Subcutaneous abdominal adipose tissue (tissue), 5 donors: Measurements from ENCODE around the gene ARID4B.

Experiments used
- H3K27ac ChIP-seq: one replicate; pipeline ENCODE4 v1.7.0; 2013; ENCODE audit warnings: low read depth, mild to moderate bottlenecking, inconsistent platforms, low read length, moderate library complexity
- H3K27me3 ChIP-seq, 5 donors: one replicate each; pipeline ENCODE4 v1.7.0; 2013; ENCODE audit warnings: low read length in 5 of 5, inconsistent platforms in 1 of 5; ENCODE audit not compliant: control insufficient read depth in 5 of 5, insufficient read depth in 4 of 5
- H3K36me3 ChIP-seq, 5 donors: one replicate each; pipeline ENCODE4 v1.7.0; 2013; ENCODE audit warnings: low read length in 5 of 5; ENCODE audit not compliant: control insufficient read depth in 5 of 5, insufficient read depth in 5 of 5
- H3K4me1 ChIP-seq, 5 donors: one replicate each; pipeline ENCODE4 v1.7.0; 2013; ENCODE audit warnings: low read length in 5 of 5, mild to moderate bottlenecking in 3 of 5, moderate library complexity in 1 of 5; ENCODE audit not compliant: control insufficient read depth in 5 of 5, insufficient read depth in 5 of 5
- H3K4me3 ChIP-seq, 5 donors: one replicate each; pipeline ENCODE4 v1.7.0; 2013; ENCODE audit warnings: low read length in 5 of 5, low read depth in 1 of 5
- H3K9ac ChIP-seq, 5 donors: one replicate each; pipeline ENCODE4 v1.7.0; 2013; ENCODE audit warnings: low read length in 5 of 5, mild to moderate bottlenecking in 4 of 5, moderate library complexity in 3 of 5
- H3K9me3 ChIP-seq, 5 donors: one replicate each; pipeline ENCODE4 v1.7.0; 2013; ENCODE audit warnings: low read length in 5 of 5; ENCODE audit not compliant: control insufficient read depth in 5 of 5
- donor health status: healthy.
- donor health status: healthy.
- donor health status: healthy.
- donor health status: healthy.
- donor health status: healthy.

The ARID4B gene

GRCh38 chr1:235244974-235245592 lies 82.9 kb downstream of the ARID4B start:
- no peak overlapping the region for H3K27ac ChIP-seq

GRCh38 chr1:235240960-235241359 lies 87.0 kb downstream of the ARID4B start:
- H3K4me3 ChIP-seq: no peak overlapping the region
- no peaks in the 10 kb centered on the region for H3K9me3 ChIP-seq
- no peaks in the 10 kb centered on the region for H3K27me3 ChIP-seq
- peaks cover 0 to 2% (median 0%) of the 10 kb centered on the region in 5 donors for H3K4me1 ChIP-seq
- H3K27ac ChIP-seq: no peak overlapping the region
- peaks cover 10 to 27% (median 19%) of the 10 kb centered on the region in 5 donors for H3K36me3 ChIP-seq
- no peak overlapping the region for H3K9ac ChIP-seq

More at GRCh38 chr1:235244974-235245592, 82.9 kb downstream of the ARID4B start:
- Histone ChIP-seq H3K4me3 (no peak overlapping the region), H3K4me1 (peaks cover 0 to 6% (median under 1%) of the 10 kb centered on the region in 5 donors), H3K27me3 (no peaks in the 10 kb centered on the region), H3K9ac (no peak overlapping the region), H3K36me3 (peaks cover 4 to 16% (median 11%) of the 10 kb centered on the region in 5 donors), H3K9me3 (no peaks in the 10 kb centered on the region)

GRCh38 chr1:235239851-235240250 lies 88.1 kb downstream of the ARID4B start:
- H3K27ac ChIP-seq: no peak overlapping the region
- H3K4me1 ChIP-seq: no peaks in the 10 kb centered on the region
- no peaks in the 10 kb centered on the region for H3K9me3 ChIP-seq
- peaks cover 16 to 31% (median 22%) of the 10 kb centered on the region in 5 donors for H3K36me3 ChIP-seq
- no peaks in the 10 kb centered on the region for H3K27me3 ChIP-seq
- no peak overlapping the region for H3K4me3 ChIP-seq
- H3K9ac ChIP-seq: no peak overlapping the region

- no peak overlapping the region for H3K4me3 ChIP-seq
- no peaks in the 10 kb centered on the region for H3K27me3 ChIP-seq
- H3K36me3 ChIP-seq: peaks cover 13 to 30% (median 18%) of the 10 kb centered on the region in 5 donors
- no peak overlapping the region for H3K27ac ChIP-seq
- H3K9me3 ChIP-seq: no peaks in the 10 kb centered on the region
- H3K4me1 ChIP-seq: no peaks in the 10 kb centered on the region
- H3K9ac ChIP-seq: no peak overlapping the region
These were observed 89.4 kb downstream of the ARID4B start for GRCh38 chr1:235238558-235238957.

DNA sequence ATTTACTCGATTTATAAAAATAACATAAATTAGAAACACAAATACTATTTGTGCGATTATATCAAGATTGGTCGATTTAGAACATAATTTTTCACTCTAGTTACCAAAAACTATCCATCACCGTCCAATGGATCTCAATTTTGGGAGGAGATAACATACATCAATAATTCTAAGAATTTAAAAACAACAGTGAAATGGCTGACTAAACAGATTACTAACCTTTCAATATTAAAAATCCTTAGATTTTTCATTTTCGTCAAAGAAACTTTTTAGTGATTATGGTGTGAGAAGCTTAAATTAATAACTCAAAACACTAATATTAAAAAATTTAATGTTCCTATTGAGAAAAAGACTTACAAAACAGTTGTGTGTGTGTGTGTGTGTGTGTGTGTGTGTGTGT lies 91.9 kb downstream of the ARID4B start:
- peaks cover 18 to 34% (median 18%) of the 10 kb centered on the region in 5 donors for H3K36me3 ChIP-seq
- H3K4me1 ChIP-seq: no peaks in the 10 kb centered on the region
- no peaks in the 10 kb centered on the region for H3K27me3 ChIP-seq
- H3K9ac ChIP-seq: no peak overlapping the region
- H3K27ac ChIP-seq: no peak overlapping the region
- H3K9me3 ChIP-seq: no peaks in the 10 kb centered on the region
- no peak overlapping the region for H3K4me3 ChIP-seq

DNA sequence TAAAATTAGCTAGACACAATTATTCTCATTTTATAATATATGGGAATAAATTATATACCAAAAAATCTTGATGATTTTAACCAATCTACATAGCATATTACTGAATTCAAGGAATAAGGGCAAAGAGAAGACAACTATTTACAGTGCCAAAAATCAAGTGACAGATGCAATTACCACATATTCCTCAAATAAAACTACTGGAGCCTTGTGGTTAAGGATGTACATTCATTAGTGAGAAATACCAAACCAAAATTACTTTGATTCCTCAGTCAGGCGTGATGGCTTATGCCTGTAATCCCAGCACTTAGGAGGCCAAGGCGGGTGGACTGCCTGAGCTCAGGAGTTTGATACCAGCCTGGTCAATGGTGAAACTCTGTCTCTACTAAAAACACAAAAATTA lies 98.1 kb downstream of the ARID4B start:
- Histone ChIP-seq H3K27ac (no peak overlapping the region), H3K36me3 (peaks cover 12 to 39% (median 18%) of the 10 kb centered on the region in 5 donors), H3K9ac (no peak overlapping the region), H3K9me3 (no peaks in the 10 kb centered on the region), H3K4me1 (no peaks in the 10 kb centered on the region), H3K27me3 (no peaks in the 10 kb centered on the region), H3K4me3 (no peak overlapping the region)

DNA sequence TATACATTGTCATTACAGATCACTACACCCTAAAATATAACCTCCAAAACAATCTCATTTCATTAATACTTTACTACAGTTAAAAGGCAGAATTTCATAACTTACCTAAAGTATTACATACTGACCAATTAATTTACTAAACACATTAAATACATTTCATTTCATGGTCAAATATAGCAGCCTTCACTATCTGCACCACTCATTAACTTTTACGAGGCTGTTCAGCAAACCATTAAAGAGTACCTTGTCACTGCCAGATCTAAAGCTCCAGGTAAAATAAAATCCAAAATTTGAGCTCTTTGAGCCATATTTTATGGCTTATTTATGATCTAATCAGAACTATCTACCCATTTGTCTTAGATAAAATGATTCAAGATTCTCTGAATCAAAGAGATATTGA lies 100.6 kb downstream of the ARID4B start:
- peaks cover 22 to 51% (median 25%) of the 10 kb centered on the region in 5 donors for H3K36me3 ChIP-seq

DNA sequence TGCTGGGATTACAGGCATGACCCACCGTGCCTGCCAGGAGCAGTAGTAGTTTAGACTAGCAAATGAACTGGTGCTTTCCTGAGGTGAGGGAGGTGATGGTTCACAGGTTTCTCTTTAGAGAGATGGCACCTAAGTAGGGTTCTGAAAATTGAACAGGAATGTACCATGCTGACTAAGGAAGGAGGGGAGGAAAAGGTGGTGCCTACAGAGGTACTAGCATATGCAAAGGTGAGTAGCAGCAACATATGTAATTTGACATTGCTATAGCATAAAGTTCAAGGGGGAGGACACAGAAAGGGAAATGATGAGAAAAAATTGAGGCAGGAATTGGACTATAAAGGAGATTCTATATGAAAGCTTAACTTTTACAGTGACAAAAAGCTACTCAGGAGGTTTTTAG lies 101.0 kb downstream of the ARID4B start:
- Histone ChIP-seq H3K4me3 (no peak overlapping the region), H3K9me3 (no peaks in the 10 kb centered on the region), H3K9ac (no peak overlapping the region), H3K27ac (no peak overlapping the region), H3K36me3 (peaks cover 26 to 56% (median 27%) of the 10 kb centered on the region in 5 donors), H3K4me1 (no peaks in the 10 kb centered on the region), H3K27me3 (no peaks in the 10 kb centered on the region)

More for the DNA sequence above, 100.6 kb downstream of the ARID4B start:
- no peaks in the 10 kb centered on the region for H3K27me3 ChIP-seq
- H3K9me3 ChIP-seq: no peaks in the 10 kb centered on the region
- H3K4me1 ChIP-seq: no peaks in the 10 kb centered on the region
- H3K27ac ChIP-seq: no peak overlapping the region
- no peak overlapping the region for H3K9ac ChIP-seq
- no peak overlapping the region for H3K4me3 ChIP-seq

DNA sequence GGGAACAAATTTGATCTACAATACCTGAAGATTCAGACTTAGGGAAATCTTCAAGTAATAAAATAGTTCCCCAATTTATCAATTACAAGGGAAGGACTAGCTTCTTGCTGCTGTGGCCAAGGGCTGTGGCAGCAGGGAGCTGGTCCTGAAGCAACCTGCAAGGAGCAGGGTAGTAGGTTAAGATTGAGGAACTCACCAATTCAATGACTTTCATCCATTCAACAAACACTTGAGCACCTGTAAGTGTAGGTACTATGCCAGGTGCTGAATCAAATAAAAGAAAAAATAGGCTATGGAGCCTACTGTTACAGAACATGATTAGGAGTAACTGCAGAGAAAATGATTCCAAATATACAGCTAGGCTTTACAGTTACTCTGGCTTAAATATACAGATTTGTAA lies 102.7 kb downstream of the ARID4B start:
- Histone ChIP-seq H3K9me3 (no peaks in the 10 kb centered on the region), H3K9ac (no peak overlapping the region), H3K27ac (no peak overlapping the region), H3K36me3 (peaks cover 25 to 61% (median 26%) of the 10 kb centered on the region in 5 donors), H3K4me3 (no peak overlapping the region), H3K27me3 (no peaks in the 10 kb centered on the region), H3K4me1 (no peaks in the 10 kb centered on the region)

DNA sequence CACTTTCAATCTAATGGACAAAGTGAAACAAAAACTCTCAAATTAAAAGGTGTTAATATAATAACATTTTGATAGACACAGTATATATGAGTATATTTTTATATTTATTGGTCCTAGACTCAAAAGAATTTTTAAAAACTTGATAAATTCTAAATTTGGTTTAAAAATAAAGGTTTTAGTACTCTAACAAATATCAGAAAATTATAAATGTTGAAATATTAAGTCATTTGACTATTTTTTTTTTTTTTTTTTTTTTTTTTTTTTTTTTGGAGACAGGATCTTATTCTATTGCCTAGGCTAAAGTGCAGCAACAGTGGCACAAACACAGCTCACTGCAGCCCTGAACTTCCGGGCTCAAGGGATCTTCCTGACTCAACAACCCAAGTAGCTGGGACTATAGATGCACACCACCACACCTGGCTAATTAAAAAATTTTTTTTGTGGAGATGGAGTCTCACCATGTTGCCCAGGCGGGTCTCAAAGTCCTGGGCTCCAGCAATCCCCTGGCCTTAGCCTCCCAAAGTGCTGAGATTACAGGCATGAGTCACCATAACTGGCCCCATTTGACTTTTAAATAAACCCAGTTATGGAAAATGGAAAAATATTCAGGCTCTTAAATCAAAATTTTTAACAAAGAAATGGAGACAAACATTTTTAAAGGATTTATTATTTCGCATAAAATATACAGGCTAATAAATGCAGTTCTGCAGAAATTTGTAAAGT lies 106.2 kb downstream of the ARID4B start:
- no peak overlapping the region for H3K27ac ChIP-seq
- no peaks in the 10 kb centered on the region for H3K27me3 ChIP-seq
- H3K9me3 ChIP-seq: no peaks in the 10 kb centered on the region
- H3K4me1 ChIP-seq: no peaks in the 10 kb centered on the region
- H3K36me3 ChIP-seq: peaks cover 13 to 49% (median 22%) of the 10 kb centered on the region in 5 donors
- no peak overlapping the region for H3K9ac ChIP-seq
- H3K4me3 ChIP-seq: no peak overlapping the region
